Measurements from ENCODE around the gene ALKBH2. TPM values are rescaled to one million over a fixed set of nuclear protein-coding genes. Genes with fewer than 3 reads are reported as not detected.

ALKBH2 gene
- total RNA-seq, 1 experiment from 2014 or later, result 41.4 TPM

DNA sequence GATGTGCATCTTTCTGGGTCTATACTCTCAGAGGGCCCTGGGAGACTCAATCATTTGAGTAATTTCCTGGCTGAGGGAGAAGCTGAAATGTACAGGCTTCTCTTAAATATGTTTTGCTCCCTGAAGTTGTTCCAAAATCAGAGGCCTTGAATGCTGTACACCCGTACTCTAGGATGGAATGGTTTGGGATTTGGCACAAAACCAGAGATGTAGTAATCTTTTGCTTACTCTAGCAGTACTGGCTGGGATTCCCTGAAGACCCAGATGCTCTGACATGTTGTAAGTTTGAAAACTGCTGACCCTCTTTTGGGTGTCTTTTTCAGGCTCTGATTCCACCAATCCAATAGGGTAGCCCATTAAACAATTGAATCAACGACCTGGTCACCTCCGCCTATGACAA is 33.5 kb upstream of the ALKBH2 start:
- ChIA-PET CTCF (no interaction called here), POLR2A (no interaction called here)
- no peaks in the 10 kb centered on the region for H3K9me3 Mint-ChIP-seq (ENCODE audit: unreplicated experiment)
- H3K36me3 Mint-ChIP-seq (ENCODE audit: insufficient read depth, unreplicated experiment), result no peaks in the 10 kb centered on the region
- no peak overlapping the region for H3K4me3 Mint-ChIP-seq (ENCODE audit: unreplicated experiment)
- TF ChIP-seq CTCF (IDR thresholded peaks at IDR 0.05; ENCODE audit: insufficient read depth in 1 of 2, low read depth in 1 of 2, low read length in 1 of 2, severe bottlenecking in 1 of 2, unreplicated experiment in 1 of 2), result no peak
- Histone ChIP-seq H3K27me3 (replicated peaks; ENCODE audit: control insufficient read depth, insufficient read depth, low read length) (no peaks in the 10 kb centered on the region), H3K4me3 (ENCODE audit: low read depth, low read length) (no peak overlapping the region), H3K36me3 (ENCODE audit: control insufficient read depth, insufficient read depth, low read length) (no peaks in the 10 kb centered on the region), H3K9me3 (no peaks in the 10 kb centered on the region), H3K4me1 (no peaks in the 10 kb centered on the region)
- no peak for DNase-seq
- no TSS peak for BruUV-seq (replicated peaks)
- no peaks in the 10 kb centered on the region for H3K4me1 Mint-ChIP-seq (ENCODE audit: low read depth, unreplicated experiment)
- H3K27me3 Mint-ChIP-seq (ENCODE audit: insufficient read depth, unreplicated experiment), result no peaks in the 10 kb centered on the region
- H3K27ac Mint-ChIP-seq (ENCODE audit: unreplicated experiment), result no peak overlapping the region
- intact Hi-C loops (cut with micrococcal nuclease; ENCODE audit: unreplicated experiment), result no loop called here

- H3K9me3 Mint-ChIP-seq (ENCODE audit: unreplicated experiment), result no peaks in the 10 kb centered on the region
- DNase-seq, result no peak
- Histone ChIP-seq H3K36me3 (ENCODE audit: control insufficient read depth, insufficient read depth, low read length) (no peaks in the 10 kb centered on the region), H3K9me3 (no peaks in the 10 kb centered on the region), H3K4me1 (no peaks in the 10 kb centered on the region), H3K4me3 (ENCODE audit: low read depth, low read length) (no peak overlapping the region), H3K27me3 (replicated peaks; ENCODE audit: control insufficient read depth, insufficient read depth, low read length) (no peaks in the 10 kb centered on the region)
- no TSS peak for BruUV-seq (replicated peaks)
- no peaks in the 10 kb centered on the region for H3K36me3 Mint-ChIP-seq (ENCODE audit: insufficient read depth, unreplicated experiment)
- ChIA-PET POLR2A (no interaction called here), CTCF (no interaction called here)
- TF ChIP-seq CTCF (IDR thresholded peaks at IDR 0.05; ENCODE audit: insufficient read depth in 1 of 2, low read depth in 1 of 2, low read length in 1 of 2, severe bottlenecking in 1 of 2, unreplicated experiment in 1 of 2), result no peak
- H3K27me3 Mint-ChIP-seq (ENCODE audit: insufficient read depth, unreplicated experiment), result no peaks in the 10 kb centered on the region
- H3K4me3 Mint-ChIP-seq (ENCODE audit: unreplicated experiment), result no peak overlapping the region
- intact Hi-C loops (cut with micrococcal nuclease; ENCODE audit: unreplicated experiment), result no loop called here
- no peak overlapping the region for H3K27ac Mint-ChIP-seq (ENCODE audit: unreplicated experiment)
- H3K4me1 Mint-ChIP-seq (ENCODE audit: low read depth, unreplicated experiment), result no peaks in the 10 kb centered on the region
Measured at GRCh38 chr12:109125791-109126190, 32.5 kb upstream of the ALKBH2 start.

DNA sequence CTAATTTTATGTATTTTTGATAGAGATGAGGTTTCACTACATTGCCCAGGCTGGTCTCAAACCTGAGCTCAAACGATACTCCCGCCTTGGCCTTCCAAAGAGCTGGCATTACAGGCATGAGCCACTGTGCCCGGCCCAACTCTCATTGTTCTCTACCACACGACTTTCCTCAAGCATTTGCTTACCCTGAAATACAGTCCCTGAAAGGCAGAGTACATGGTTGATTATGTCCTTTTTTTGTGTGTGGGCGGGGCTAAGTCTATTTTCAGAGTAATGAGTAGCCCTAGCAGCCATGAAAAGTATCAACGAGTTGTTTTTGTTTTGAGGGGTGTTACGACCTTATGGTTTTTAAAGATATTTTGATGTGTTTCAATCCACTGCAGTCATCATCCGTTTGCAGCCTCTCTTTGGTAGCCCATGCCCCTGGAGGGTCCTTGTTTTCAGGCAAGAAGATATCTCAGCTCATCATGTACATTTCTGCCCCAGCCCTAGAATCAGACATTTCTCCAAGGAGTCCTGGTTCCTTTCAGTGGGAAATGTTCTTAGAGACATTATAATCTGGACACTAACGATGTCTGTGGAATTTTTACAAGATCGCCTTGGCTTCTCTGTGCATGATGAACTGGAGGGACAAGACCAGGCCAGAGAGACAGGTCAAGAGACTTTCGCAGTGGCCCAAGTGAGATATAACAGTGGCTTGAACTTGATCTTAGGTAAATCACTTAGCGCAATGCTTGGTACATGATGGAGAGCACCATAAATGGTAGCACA is 31.8 kb upstream of the ALKBH2 start:
- Histone ChIP-seq H3K4me3 (ENCODE audit: low read depth, low read length) (no peak overlapping the region), H3K4me1 (no peaks in the 10 kb centered on the region), H3K9me3 (no peaks in the 10 kb centered on the region), H3K36me3 (ENCODE audit: control insufficient read depth, insufficient read depth, low read length) (no peaks in the 10 kb centered on the region), H3K27me3 (replicated peaks; ENCODE audit: control insufficient read depth, insufficient read depth, low read length) (no peaks in the 10 kb centered on the region)
- intact Hi-C loops (cut with micrococcal nuclease; ENCODE audit: unreplicated experiment), result no loop called here
- Mint-ChIP-seq H3K36me3 (ENCODE audit: insufficient read depth, unreplicated experiment) (no peaks in the 10 kb centered on the region), H3K27ac (ENCODE audit: unreplicated experiment) (no peak overlapping the region), H3K4me3 (ENCODE audit: unreplicated experiment) (no peak overlapping the region), H3K9me3 (ENCODE audit: unreplicated experiment) (no peaks in the 10 kb centered on the region), H3K27me3 (ENCODE audit: insufficient read depth, unreplicated experiment) (no peaks in the 10 kb centered on the region), H3K4me1 (ENCODE audit: low read depth, unreplicated experiment) (no peaks in the 10 kb centered on the region)
- ChIA-PET POLR2A (no interaction called here), CTCF (no interaction called here)
- TF ChIP-seq CTCF (IDR thresholded peaks at IDR 0.05; ENCODE audit: insufficient read depth in 1 of 2, low read depth in 1 of 2, low read length in 1 of 2, severe bottlenecking in 1 of 2, unreplicated experiment in 1 of 2), result no peak
- BruUV-seq (replicated peaks), result no TSS peak
- DNase-seq, result no peak
